ENCODE measurements around the gene RAB11FIP4. TPM values are rescaled to one million over a fixed set of nuclear protein-coding genes. Genes with fewer than 3 reads are reported as not detected.

RAB11FIP4 gene
- total and polyA plus RNA-seq, 2 of the 8 experiments (the other 6 are each of a cell fraction or from before 2014, with no cell fraction given), result 21.7 to 53.2 TPM

DNA sequence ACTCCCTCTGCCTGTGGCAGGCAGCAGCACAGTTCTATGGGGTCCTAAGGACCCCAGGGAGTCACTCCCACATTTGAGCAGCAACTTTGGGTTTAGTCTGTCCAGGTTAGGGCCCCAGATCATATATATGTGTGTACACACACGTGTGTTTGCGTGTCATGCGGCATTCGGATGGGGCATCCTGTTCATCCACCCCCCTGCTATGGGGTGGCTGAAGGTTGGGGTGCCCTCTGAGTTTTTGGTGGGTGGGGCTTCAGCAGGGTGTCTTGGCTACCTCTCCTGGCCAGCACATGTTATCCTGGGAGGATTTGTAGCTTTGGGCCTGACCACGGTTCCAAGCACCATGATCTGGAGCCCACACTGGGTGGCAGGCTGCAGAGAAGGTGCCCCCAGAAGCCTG is 100.7 kb downstream of the RAB11FIP4 start:
- Histone ChIP-seq H2BK15ac (ENCODE audit: low read length) (no peak overlapping the region), H4K20me1 (replicated peaks in 1 of 2; ENCODE audit: control insufficient read depth in 1 of 2, insufficient read depth in 2 of 2, low read length in 2 of 2) (peaks cover 2 to 31% of the 10 kb centered on the region in 2 experiments), H3K4ac (replicated peaks; ENCODE audit: insufficient read length, low read depth, low read length) (no peak overlapping the region), H3K4me1 (replicated peaks in 1 of 4; ENCODE audit: control insufficient read depth in 3 of 4, insufficient read depth in 4 of 4, low read length in 3 of 4) (peaks cover 3 to 47% (median 25%) of the 10 kb centered on the region in 4 experiments), H4K91ac (replicated peaks; ENCODE audit: insufficient read length, low read length) (no peak overlapping the region), H3K27ac (ENCODE audit: low read depth, low read length) (no peak overlapping the region), H2AK5ac (ENCODE audit: low read depth, low read length) (no peak overlapping the region), H2BK120ac (replicated peaks; ENCODE audit: low read depth, low read length) (no peak overlapping the region), H3K18ac (ENCODE audit: extremely low read depth, low read length) (no peak overlapping the region), H3K4me2 (ENCODE audit: insufficient read depth in 1 of 2, low read depth in 2 of 2, low read length in 2 of 2) (no peak overlapping the region), H3K23me2 (ENCODE audit: low read depth, low read length) (peaks cover 14% of the 10 kb centered on the region; the same call in 1 of the 2 replicates), H3K56ac (replicated peaks; ENCODE audit: insufficient read length, low read depth, low read length) (no peak overlapping the region), H2BK20ac (ENCODE audit: low read length) (no peak overlapping the region), H3K79me2 (ENCODE audit: control insufficient read depth in 1 of 2, insufficient read depth in 2 of 2, low read length in 2 of 2) (peaks cover 0 to 66% of the 10 kb centered on the region in 2 experiments; a peak in 2 of 4 replicates), H3K79me1 (ENCODE audit: low read depth, low read length) (peaks cover 18% of the 10 kb centered on the region; the same call in 1 of the 2 replicates), H2AFZ (ENCODE audit: low read length) (no peak overlapping the region), H2BK12ac (ENCODE audit: low read depth, low read length) (no peak overlapping the region), H3K36me3 (ENCODE audit: control insufficient read depth in 2 of 4, insufficient read depth in 4 of 4, low read length in 3 of 4) (no peaks in the 10 kb centered on the region), H3K23ac (ENCODE audit: insufficient read length) (no peak overlapping the region), H2BK5ac (ENCODE audit: low read depth, low read length) (peak overlapping the region; percentile 48; the same call in 1 of the 2 replicates), H3K4me3 (ENCODE audit: extremely low read depth in 1 of 4, insufficient read depth in 2 of 4, low read depth in 3 of 4, low read length in 4 of 4) (no peak overlapping the region), H3K27me3 (replicated peaks in 1 of 4; ENCODE audit: control insufficient read depth in 3 of 4, extremely low read depth in 1 of 4, insufficient read depth in 3 of 4, low read length in 3 of 4) (peaks cover 0 to 5% (median 2%) of the 10 kb centered on the region in 4 experiments; a peak in 1 of 7 replicates), H3K9me3 (ENCODE audit: insufficient read depth in 2 of 2, low read depth in 1 of 2, low read length in 1 of 2) (no peaks in the 10 kb centered on the region), H4K5ac (ENCODE audit: insufficient read length, low read depth, low read length) (no peak overlapping the region), H3K9ac (replicated peaks in 1 of 4; ENCODE audit: extremely low read depth in 1 of 4, low read depth in 3 of 4, low read length in 3 of 4) (no peak overlapping the region; a peak in 1 of 7 replicates), H4K8ac (ENCODE audit: extremely low read depth, insufficient read depth, low read length) (no peak overlapping the region), H3K14ac (ENCODE audit: insufficient read length) (no peak overlapping the region)
- CTCF ChIA-PET (ENCODE audit: partially characterized antibody), result interaction anchor here (0.6 to 2.0 kb wide), 12 partner anchors 9 to 514 kb away, joined by 3 to 4 read pairs (median 4); no protein-coding TSS in a partner anchor
- DNase-seq (ENCODE audit: low read depth in 1 of 2, low spot score in 2 of 2) (no peak), FAIRE-seq (no peak)
- POLR2A ChIA-PET (ENCODE audit: partially characterized antibody), result interaction anchor here (0.6 to 1.2 kb wide), 4 partner anchors 10 to 32 kb away, joined by 3 read pairs; no protein-coding TSS in a partner anchor
- no peak for TF ChIP-seq POU5F1 (IDR thresholded peaks at IDR 0.05; ENCODE audit: low read depth, low read length)
- TF ChIP-seq CEBPB (IDR thresholded peaks at IDR 0.05; ENCODE audit: low read depth, low read length), result no peak
- TF ChIP-seq NANOG (IDR thresholded peaks at IDR 0.05; ENCODE audit: insufficient read depth, low read depth, low read length, poor library complexity, severe bottlenecking), result no peak
- no peak for TF ChIP-seq RNF2 (IDR thresholded peaks at IDR 0.05; ENCODE audit: borderline replicate concordance, low read depth, low read length, missing control alignments, poor library complexity, severe bottlenecking)
- no peak for TF ChIP-seq SIRT6 (IDR thresholded peaks at IDR 0.05; ENCODE audit: low read length)
- no peak for TF ChIP-seq BCL11A (IDR thresholded peaks at IDR 0.05; ENCODE audit: low read depth in 2 of 2, low read length in 2 of 2)
- TF ChIP-seq CHD2 (IDR thresholded peaks at IDR 0.05; ENCODE audit: low read length), result no peak
- no peak for TF ChIP-seq YY1 (IDR thresholded peaks at IDR 0.05; ENCODE audit: low read depth, low read length)
- no peak for TF ChIP-seq RAD21 (IDR thresholded peaks at IDR 0.05 in 1 of 2, conservative IDR thresholded peaks at IDR 0.05 in 1 of 2; ENCODE audit: low read depth in 2 of 2, low read length in 2 of 2)
- TF ChIP-seq EP300 (IDR thresholded peaks at IDR 0.05; ENCODE audit: borderline replicate concordance in 1 of 2, low read depth in 2 of 2, low read length in 2 of 2), result no peak
- no peak for TF ChIP-seq ASH2L (IDR thresholded peaks at IDR 0.05; ENCODE audit: low read length)
- TF ChIP-seq CBX8 (IDR thresholded peaks at IDR 0.05; ENCODE audit: borderline replicate concordance, low read depth, low read length), result no peak
- 88% methylated on average over 5 of the region's 5 CpGs; no CpG with 5 or more reads in 1 of the 2 experiments for WGBS, 2 experiments (ENCODE audit: extremely low coverage in 1 of 2, insufficient coverage in 1 of 2, insufficient read length in 1 of 2, insufficient replicate concordance in 2 of 2, low coverage in 1 of 2, low lambda C conversion rate in 2 of 2, missing lambda C conversion rate in 1 of 2)
